Uterus (tissue), 4 donors: Measurements from ENCODE around the gene TTC32. TPM values are rescaled to one million over a fixed set of nuclear protein-coding genes. Genes with fewer than 3 reads are reported as not detected.

ENCODE experiments used
- DNase-seq, 2 donors: peaks; one replicate each; pipeline ENCODE4 v3.0.0-alpha.2; 2019 to 2020
- H3K27ac ChIP-seq, 2 donors: fragments of 200-600 bp; sonication (generic); 1 replicate in 1 of 2; 2 replicates in 1 of 2; pipeline ENCODE4 v1.5.1; 2016 to 2018
- H3K27me3 ChIP-seq, 2 donors: fragments of 200-600 bp; sonication (generic); one replicate each; pipeline ENCODE4 v1.5.1; 2018 to 2019; ENCODE audit warnings: control low read depth in 1 of 2
- H3K36me3 ChIP-seq, 2 donors: fragments of 200-600 bp; sonication (generic); one replicate each; pipeline ENCODE4 v1.5.1; 2019; ENCODE audit warnings: control low read depth in 1 of 2
- H3K4me1 ChIP-seq, 2 donors: fragments of 200-600 bp; sonication (generic); one replicate each; pipeline ENCODE4 v1.5.1; 2018 to 2019; ENCODE audit warnings: control low read depth in 1 of 2
- H3K4me3 ChIP-seq, 2 donors: fragments of 200-600 bp; sonication (generic); 1 replicate in 1 of 2; 2 replicates in 1 of 2; pipeline ENCODE4 v1.5.1; 2018 to 2019; ENCODE audit warnings: mild to moderate bottlenecking in 1 of 2
- H3K9me3 ChIP-seq, 2 donors: fragments of 200-600 bp; sonication (generic); one replicate each; pipeline ENCODE4 v1.5.1; 2019; ENCODE audit warnings: control low read depth in 1 of 2
- POLR2A ChIP-seq, 2 donors: fragments of 450-650 bp; IDR thresholded peaks; one replicate each; pipeline ENCODE4 v1.6.1; 2016; ENCODE audit warnings: antibody characterized with exemption in 2 of 2, mild to moderate bottlenecking in 1 of 2, moderate library complexity in 1 of 2
- intact Hi-C: fragments of 100-400 bp; cut with DNase I; formaldehyde crosslinking; loops from one replicate; pipeline ENCODE4 v1.15.1; 2023; ENCODE audit warnings: low total_unique reads
- total RNA-seq, 4 donors: library from RNA; depleted of rRNA in 3 of 4; stranded (reverse); fragments of >200 nt in 3 of 4; gene quantifications; one replicate each; pipeline versions ENCODE4 v1.1.0 to v1.2.4, GENCODE V29; 2014 to 2023
- TF ChIP-seq, protein P1 (sequence below), 4 experiments: fragments of 200-600 bp in 2 of 4; fragments of 450-650 bp in 2 of 4; sonication (generic) in 2 of 4; IDR thresholded peaks; one replicate each; pipeline ENCODE4 v1.5.1; 2016 to 2019; ENCODE audit warnings: antibody characterized with exemption in 4 of 4, mild to moderate bottlenecking in 2 of 4, moderate library complexity in 1 of 4
- donor health status: DM: yes; HTN: yes; CAD: no.

The TTC32 gene
- total RNA-seq, 4 donors from 2014 or later, result 16.7 to 22.6 (median 20.9) TPM

DNA sequence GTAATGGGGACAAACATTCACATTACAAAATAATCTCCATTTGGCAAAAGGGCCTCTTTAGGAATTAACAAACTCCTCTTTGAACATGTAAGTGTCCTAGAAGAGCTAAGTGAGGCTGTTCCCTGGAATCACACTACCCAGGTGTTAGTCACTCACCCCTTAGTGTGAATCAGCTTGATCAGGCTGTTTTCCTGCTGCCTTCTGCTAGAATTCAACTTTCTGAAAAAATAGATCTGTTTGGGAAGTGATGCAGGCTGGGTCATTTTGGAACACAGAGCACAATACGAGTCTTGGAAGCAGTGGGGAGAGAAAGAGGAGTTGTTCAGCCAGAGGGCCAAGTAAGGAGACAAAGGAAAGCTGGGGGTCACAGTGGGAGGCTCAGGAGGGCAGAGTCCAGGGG lies 40.0 kb downstream of the TTC32 start:
- Histone ChIP-seq H3K9me3 (no peaks in the 10 kb centered on the region), H3K4me3 (no peak overlapping the region), H3K27ac (no peak overlapping the region), H3K4me1 (no peaks in the 10 kb centered on the region), H3K27me3 (no peaks in the 10 kb centered on the region), H3K36me3 (no peaks in the 10 kb centered on the region)
- DNase-seq, result no peak
- TF ChIP-seq POLR2A (IDR thresholded peaks at IDR 0.05), result no peak
- TF ChIP-seq, protein P1, sequence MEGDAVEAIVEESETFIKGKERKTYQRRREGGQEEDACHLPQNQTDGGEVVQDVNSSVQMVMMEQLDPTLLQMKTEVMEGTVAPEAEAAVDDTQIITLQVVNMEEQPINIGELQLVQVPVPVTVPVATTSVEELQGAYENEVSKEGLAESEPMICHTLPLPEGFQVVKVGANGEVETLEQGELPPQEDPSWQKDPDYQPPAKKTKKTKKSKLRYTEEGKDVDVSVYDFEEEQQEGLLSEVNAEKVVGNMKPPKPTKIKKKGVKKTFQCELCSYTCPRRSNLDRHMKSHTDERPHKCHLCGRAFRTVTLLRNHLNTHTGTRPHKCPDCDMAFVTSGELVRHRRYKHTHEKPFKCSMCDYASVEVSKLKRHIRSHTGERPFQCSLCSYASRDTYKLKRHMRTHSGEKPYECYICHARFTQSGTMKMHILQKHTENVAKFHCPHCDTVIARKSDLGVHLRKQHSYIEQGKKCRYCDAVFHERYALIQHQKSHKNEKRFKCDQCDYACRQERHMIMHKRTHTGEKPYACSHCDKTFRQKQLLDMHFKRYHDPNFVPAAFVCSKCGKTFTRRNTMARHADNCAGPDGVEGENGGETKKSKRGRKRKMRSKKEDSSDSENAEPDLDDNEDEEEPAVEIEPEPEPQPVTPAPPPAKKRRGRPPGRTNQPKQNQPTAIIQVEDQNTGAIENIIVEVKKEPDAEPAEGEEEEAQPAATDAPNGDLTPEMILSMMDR (IDR thresholded peaks at IDR 0.05), result no peak
- intact Hi-C loops, result loop anchor here (10.0 kb wide), 2 partner anchors 1337 to 1477 kb away; no protein-coding TSS in a partner anchor

DNA sequence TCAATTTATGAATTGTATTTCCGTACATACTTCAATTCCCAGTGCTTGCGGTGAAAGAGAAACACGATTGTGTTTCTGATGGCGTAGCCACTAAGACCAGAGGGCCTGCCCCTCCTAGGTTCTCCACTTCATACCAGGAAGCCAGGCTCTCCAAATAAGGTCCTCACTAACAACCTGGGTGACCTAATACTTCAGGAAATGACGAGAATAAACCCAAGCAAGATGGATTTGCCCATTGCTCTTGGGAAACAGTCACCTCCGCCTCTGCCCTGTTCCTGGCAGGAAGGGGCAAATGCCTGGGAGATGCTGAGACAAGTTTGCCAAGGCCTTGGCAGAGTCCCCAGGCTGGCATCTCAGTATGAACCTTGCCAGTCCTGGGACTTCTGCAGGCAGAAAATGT lies 41.8 kb downstream of the TTC32 start:
- Histone ChIP-seq H3K4me3 (no peak overlapping the region), H3K27me3 (no peaks in the 10 kb centered on the region), H3K27ac (no peak overlapping the region), H3K9me3 (no peaks in the 10 kb centered on the region), H3K4me1 (no peaks in the 10 kb centered on the region), H3K36me3 (no peaks in the 10 kb centered on the region)
- TF ChIP-seq POLR2A (IDR thresholded peaks at IDR 0.05), result no peak
- TF ChIP-seq, protein P1 (IDR thresholded peaks at IDR 0.05), result no peak
- intact Hi-C loops, result loop anchor here (10.0 kb wide), 2 partner anchors 1335 to 1475 kb away; no protein-coding TSS in a partner anchor
- DNase-seq, result no peak

DNA sequence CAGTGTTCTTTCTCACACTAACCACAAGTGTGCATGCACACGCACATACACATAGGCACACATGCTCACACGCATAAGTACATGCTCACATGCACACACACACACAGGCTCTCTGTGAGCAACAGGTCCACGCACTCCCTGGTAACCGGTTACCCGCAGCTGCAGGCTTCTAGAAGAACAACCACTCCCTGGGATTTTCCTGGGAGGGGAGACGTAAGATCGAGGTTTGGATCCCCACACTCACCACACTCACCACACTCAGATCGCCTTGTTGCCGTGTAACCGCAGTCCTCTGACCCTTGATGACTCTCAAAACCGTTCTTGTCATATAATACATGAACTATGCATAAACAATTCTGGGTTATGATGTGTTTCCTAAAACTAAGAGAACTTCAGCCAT lies 42.2 kb downstream of the TTC32 start:
- no peak overlapping the region for H3K4me3 ChIP-seq
- no peaks in the 10 kb centered on the region for H3K27me3 ChIP-seq
- no peak overlapping the region for H3K27ac ChIP-seq
- H3K9me3 ChIP-seq, result no peaks in the 10 kb centered on the region
- intact Hi-C loops, result no loop called here
- no peak for TF ChIP-seq POLR2A (IDR thresholded peaks at IDR 0.05)
- TF ChIP-seq, protein P1 (IDR thresholded peaks at IDR 0.05), result no peak
- H3K4me1 ChIP-seq, result no peaks in the 10 kb centered on the region
- H3K36me3 ChIP-seq, result no peaks in the 10 kb centered on the region
- no peak for DNase-seq

DNA sequence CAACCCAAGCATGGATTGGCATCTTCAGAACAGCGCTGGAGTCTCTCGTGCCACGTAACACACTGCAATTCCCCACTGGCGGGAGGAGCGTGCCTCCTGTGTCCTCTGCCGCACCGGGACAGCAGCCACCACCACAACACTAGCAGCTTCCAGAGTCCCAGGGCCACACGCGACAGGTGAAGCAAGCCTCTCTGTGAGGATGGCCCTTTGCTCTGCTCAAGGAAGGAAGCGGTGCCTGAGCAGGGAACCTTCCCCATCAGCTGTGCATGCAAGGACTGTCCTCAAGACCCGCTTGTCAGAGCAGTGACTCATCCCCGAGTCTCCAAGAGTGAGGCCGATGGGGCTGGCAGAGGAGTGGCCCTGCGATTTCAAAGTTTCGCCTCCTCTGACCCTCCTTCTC lies 44.0 kb downstream of the TTC32 start:
- TF ChIP-seq, protein P1 (IDR thresholded peaks at IDR 0.05), result no peak
- no peak for TF ChIP-seq POLR2A (IDR thresholded peaks at IDR 0.05)
- H3K36me3 ChIP-seq, result no peaks in the 10 kb centered on the region
- no peak for DNase-seq
- no peaks in the 10 kb centered on the region for H3K27me3 ChIP-seq
- no peak overlapping the region for H3K4me3 ChIP-seq
- intact Hi-C loops, result no loop called here
- no peaks in the 10 kb centered on the region for H3K4me1 ChIP-seq
- H3K27ac ChIP-seq, result no peak overlapping the region
- no peaks in the 10 kb centered on the region for H3K9me3 ChIP-seq

DNA sequence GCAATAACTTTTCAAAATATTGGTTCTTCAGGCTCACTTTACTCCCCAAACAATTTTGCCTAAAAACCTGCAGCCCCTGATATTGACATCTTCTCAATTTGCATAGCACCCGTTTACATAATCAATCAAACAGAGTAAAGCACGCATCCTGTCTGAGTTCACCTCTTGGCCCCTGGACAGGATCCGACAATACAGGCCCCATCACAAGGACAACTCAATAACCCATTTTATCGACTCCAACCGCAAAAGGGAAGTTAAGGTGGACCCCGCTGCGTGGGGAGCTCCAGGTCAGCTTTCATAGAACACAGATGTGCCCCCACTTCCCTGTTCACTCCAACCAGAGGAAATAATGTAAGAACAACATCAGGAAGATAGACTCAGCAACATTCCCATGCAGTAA lies 44.7 kb downstream of the TTC32 start:
- Histone ChIP-seq H3K4me1 (no peaks in the 10 kb centered on the region), H3K9me3 (no peaks in the 10 kb centered on the region), H3K27me3 (no peaks in the 10 kb centered on the region), H3K4me3 (no peak overlapping the region), H3K36me3 (no peaks in the 10 kb centered on the region), H3K27ac (peak overlapping the region in 1 of 2 donors; percentile 81)
- no peak for DNase-seq
- intact Hi-C loops, result no loop called here
- TF ChIP-seq POLR2A (IDR thresholded peaks at IDR 0.05), result no peak
- TF ChIP-seq, protein P1 (IDR thresholded peaks at IDR 0.05), result no peak
